ENCODE results near the gene ZNF652.

Gene ZNF652

GRCh38 chr17:49298371-49298976, 63.6 kb downstream of the ZNF652 start:
- DNase-seq (ENCODE audit: low read depth), result no peak
- no peak overlapping the region for H3K4me3 ChIP-seq (ENCODE audit: low read depth, low read length)
- TF ChIP-seq, protein P1, sequence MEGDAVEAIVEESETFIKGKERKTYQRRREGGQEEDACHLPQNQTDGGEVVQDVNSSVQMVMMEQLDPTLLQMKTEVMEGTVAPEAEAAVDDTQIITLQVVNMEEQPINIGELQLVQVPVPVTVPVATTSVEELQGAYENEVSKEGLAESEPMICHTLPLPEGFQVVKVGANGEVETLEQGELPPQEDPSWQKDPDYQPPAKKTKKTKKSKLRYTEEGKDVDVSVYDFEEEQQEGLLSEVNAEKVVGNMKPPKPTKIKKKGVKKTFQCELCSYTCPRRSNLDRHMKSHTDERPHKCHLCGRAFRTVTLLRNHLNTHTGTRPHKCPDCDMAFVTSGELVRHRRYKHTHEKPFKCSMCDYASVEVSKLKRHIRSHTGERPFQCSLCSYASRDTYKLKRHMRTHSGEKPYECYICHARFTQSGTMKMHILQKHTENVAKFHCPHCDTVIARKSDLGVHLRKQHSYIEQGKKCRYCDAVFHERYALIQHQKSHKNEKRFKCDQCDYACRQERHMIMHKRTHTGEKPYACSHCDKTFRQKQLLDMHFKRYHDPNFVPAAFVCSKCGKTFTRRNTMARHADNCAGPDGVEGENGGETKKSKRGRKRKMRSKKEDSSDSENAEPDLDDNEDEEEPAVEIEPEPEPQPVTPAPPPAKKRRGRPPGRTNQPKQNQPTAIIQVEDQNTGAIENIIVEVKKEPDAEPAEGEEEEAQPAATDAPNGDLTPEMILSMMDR (IDR thresholded peaks at IDR 0.05; ENCODE audit: low read depth, low read length, missing control alignments), result no peak

DNA sequence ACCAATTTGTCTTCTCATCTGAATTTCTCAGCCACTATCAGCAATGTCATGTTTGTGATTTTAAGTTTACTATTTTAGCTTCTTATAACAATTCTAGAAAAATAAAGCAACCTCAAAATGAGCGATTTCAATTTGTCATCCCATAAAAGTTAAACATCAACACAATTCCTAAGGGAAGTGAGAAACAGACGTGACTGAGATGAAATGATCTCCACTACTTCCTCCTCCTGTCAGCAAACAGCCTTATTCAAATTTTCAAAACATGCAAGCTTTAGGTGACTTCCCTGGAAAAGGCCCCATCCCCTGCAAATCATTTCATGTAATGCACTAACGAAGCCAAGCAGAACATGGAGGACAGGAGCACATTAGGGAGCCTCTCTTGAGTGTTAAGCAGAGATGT, 64.9 kb downstream of the ZNF652 start:
- H3K4me3 ChIP-seq (ENCODE audit: low read depth, low read length), result no peak overlapping the region
- TF ChIP-seq, protein P1 (IDR thresholded peaks at IDR 0.05; ENCODE audit: low read depth, low read length, missing control alignments), result no peak
- DNase-seq (ENCODE audit: low read depth), result no peak

GRCh38 chr17:49294122-49294521, 67.9 kb downstream of the ZNF652 start:
- TF ChIP-seq, protein P1 (IDR thresholded peaks at IDR 0.05; ENCODE audit: low read depth, low read length, missing control alignments), result no peak
- DNase-seq (ENCODE audit: low read depth), result no peak
- no peak overlapping the region for H3K4me3 ChIP-seq (ENCODE audit: low read depth, low read length)

DNA sequence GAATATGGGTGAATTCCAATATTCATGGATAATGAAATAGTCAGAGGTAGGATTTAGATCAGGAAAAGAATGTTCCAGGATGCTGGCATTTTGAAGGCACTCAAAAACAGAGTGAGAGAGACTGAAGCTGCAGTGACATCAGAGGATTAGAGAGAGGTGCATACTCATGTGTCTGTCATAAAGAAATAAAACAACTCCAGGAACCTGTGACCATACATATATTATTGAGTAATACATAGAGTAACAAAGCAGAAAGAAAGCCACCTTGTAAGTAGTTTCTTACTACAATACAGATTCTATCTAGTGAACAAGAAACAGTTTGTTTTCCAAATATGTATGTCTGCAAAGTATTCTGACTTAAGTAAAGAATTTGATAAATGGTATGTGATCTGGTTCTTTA, 69.1 kb downstream of the ZNF652 start:
- no peak for DNase-seq (ENCODE audit: low read depth)

GRCh38 chr17:49291929-49292328, 70.1 kb downstream of the ZNF652 start:
- TF ChIP-seq, protein P1 (IDR thresholded peaks at IDR 0.05; ENCODE audit: low read depth, low read length, missing control alignments), result no peak
- DNase-seq (ENCODE audit: low read depth), result no peak
- no peak overlapping the region for H3K4me3 ChIP-seq (ENCODE audit: low read depth, low read length)

More for the DNA sequence above, 69.1 kb downstream of the ZNF652 start:
- TF ChIP-seq, protein P1 (IDR thresholded peaks at IDR 0.05; ENCODE audit: low read depth, low read length, missing control alignments), result no peak
- no peak overlapping the region for H3K4me3 ChIP-seq (ENCODE audit: low read depth, low read length)

DNA sequence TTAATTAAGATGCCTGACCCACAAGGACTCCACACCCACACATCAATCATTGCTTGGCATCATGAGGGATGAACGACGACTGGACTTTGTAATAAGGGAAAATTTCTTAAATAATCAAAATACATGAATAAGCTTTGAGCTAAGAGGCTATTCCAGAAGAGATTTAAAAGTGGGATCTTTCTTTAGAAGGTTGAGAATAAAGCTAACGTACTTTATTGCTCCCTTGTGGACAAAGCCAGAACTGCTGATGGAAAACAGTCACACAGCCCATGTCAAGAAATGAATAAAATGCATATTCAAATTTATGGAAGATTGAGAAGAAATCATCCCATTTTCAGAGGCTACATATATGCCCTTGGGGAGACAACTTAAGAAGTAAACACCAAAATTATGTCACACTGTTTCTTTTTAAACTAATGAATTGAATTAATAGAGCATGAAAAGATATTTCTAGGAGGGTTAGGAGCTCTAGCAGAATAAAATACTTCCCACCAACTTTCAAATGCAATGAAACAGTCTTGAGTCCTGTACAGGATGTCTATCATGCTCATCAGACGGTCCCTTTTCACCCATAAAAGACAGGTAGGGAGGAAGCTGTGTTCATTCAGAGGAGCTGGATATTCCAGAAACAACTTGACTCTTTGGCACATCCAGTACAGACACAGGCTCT, 71.2 kb downstream of the ZNF652 start:
- TF ChIP-seq, protein P1 (IDR thresholded peaks at IDR 0.05; ENCODE audit: low read depth, low read length, missing control alignments), result peak; percentile 56
- DNase-seq (ENCODE audit: low read depth), result no peak
- H3K4me3 ChIP-seq (ENCODE audit: low read depth, low read length), result no peak overlapping the region

DNA sequence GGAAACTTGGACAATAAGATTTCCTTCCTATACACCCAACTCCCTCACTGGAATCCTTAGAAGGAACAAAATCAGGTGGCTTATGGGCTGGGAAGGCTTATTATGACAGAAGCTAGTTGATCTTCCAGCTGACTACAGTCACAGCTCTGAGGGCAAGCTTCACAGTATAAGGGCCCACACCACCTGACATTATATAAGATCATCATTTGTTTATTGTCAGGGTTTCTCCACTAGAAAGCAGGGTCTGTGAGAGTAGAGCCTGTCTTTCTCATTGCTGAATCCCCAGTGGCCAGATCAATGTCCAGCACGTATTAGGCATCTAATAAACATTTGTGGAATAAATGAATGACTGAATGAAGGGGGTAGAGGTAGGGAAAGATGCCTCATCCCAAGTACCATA, 73.7 kb downstream of the ZNF652 start:
- DNase-seq (ENCODE audit: low read depth), result no peak
- TF ChIP-seq, protein P1 (IDR thresholded peaks at IDR 0.05; ENCODE audit: low read depth, low read length, missing control alignments), result no peak
- no peak overlapping the region for H3K4me3 ChIP-seq (ENCODE audit: low read depth, low read length)

All from GM12864 (cell line).